ENCODE data around the gene DCLK2.

Gene DCLK2

GRCh38 chr4:150123087-150123486 is 44.8 kb downstream of the DCLK2 start:
- DNase-seq, result no peak

GRCh38 chr4:150123796-150124677 is 45.8 kb downstream of the DCLK2 start:
- DNase-seq, result no peak

- DNase-seq, result no peak
Observed at GRCh38 chr4:150126201-150126863, 48.1 kb downstream of the DCLK2 start.

GRCh38 chr4:150126864-150127203 is 48.6 kb downstream of the DCLK2 start:
- no peak for DNase-seq

GRCh38 chr4:150127757-150128156 is 49.5 kb downstream of the DCLK2 start:
- DNase-seq, result no peak

- no peak for DNase-seq
Observed at GRCh38 chr4:150130933-150131332, 52.7 kb downstream of the DCLK2 start.

GRCh38 chr4:150131581-150132228 is 53.5 kb downstream of the DCLK2 start:
- DNase-seq, result no peak

GRCh38 chr4:150133605-150134004 is 55.4 kb downstream of the DCLK2 start:
- DNase-seq, result no peak

- DNase-seq, result no peak
Observed at GRCh38 chr4:150135134-150135772, 57.0 kb downstream of the DCLK2 start.

GRCh38 chr4:150136036-150136435 is 57.8 kb downstream of the DCLK2 start:
- no peak for DNase-seq

GRCh38 chr4:150136481-150136880 is 58.2 kb downstream of the DCLK2 start:
- DNase-seq, result no peak

GRCh38 chr4:150139297-150139865 is 61.1 kb downstream of the DCLK2 start:
- no peak for DNase-seq

- DNase-seq, result no peak
Observed at GRCh38 chr4:150140774-150141400, 62.6 kb downstream of the DCLK2 start.

GRCh38 chr4:150141756-150142155 is 63.5 kb downstream of the DCLK2 start:
- DNase-seq, result no peak

GRCh38 chr4:150142831-150143230 is 64.6 kb downstream of the DCLK2 start:
- no peak for DNase-seq

- DNase-seq, result no peak
Observed at GRCh38 chr4:150145090-150145945, 67.1 kb downstream of the DCLK2 start.

- no peak for DNase-seq
Observed at GRCh38 chr4:150145946-150146340, 67.7 kb downstream of the DCLK2 start.

- no peak for DNase-seq
Observed at GRCh38 chr4:150149381-150149780, 71.1 kb downstream of the DCLK2 start.

- DNase-seq, result no peak
Observed at GRCh38 chr4:150150629-150151062, 72.4 kb downstream of the DCLK2 start.

- no peak for DNase-seq
Observed at GRCh38 chr4:150152766-150153165, 74.5 kb downstream of the DCLK2 start.

GRCh38 chr4:150155391-150155790 is 77.1 kb downstream of the DCLK2 start:
- no peak for DNase-seq

GRCh38 chr4:150156543-150156942 is 78.3 kb downstream of the DCLK2 start:
- DNase-seq, result no peak
